ENCODE measurements around the gene PAMR1.

PAMR1 gene

GRCh38 chr11:35458846-35459245 is 66.6 kb downstream of the PAMR1 start:
- Histone ChIP-seq H3K9ac (ENCODE audit: insufficient read length, low read depth) (no peak overlapping the region), H3K36me3 (ENCODE audit: insufficient read depth, insufficient read length, low read length) (no peaks in the 10 kb centered on the region), H3K27me3 (ENCODE audit: insufficient read depth, insufficient read length) (no peaks in the 10 kb centered on the region), H3K4me3 (ENCODE audit: insufficient read length, low read depth) (no peak overlapping the region), H3K4me1 (ENCODE audit: insufficient read depth, insufficient read length) (no peaks in the 10 kb centered on the region), H3K9me3 (ENCODE audit: insufficient read depth, low read length) (no peaks in the 10 kb centered on the region)
- no peak for DNase-seq (ENCODE audit: low read depth, low spot score)
- TF ChIP-seq ZNF274 (IDR thresholded peaks at IDR 0.05; ENCODE audit: low read depth, low read length) (no peak), SUZ12 (IDR thresholded peaks at IDR 0.05; ENCODE audit: extremely low read depth, insufficient read depth, insufficient read length) (no peak), YY1 (IDR thresholded peaks at IDR 0.05; ENCODE audit: insufficient read depth, insufficient read length) (no peak)

- DNase-seq (ENCODE audit: low read depth, low spot score), result no peak
- Histone ChIP-seq H3K9me3 (ENCODE audit: insufficient read depth, low read length) (peaks cover 3% of the 10 kb centered on the region; the same call in 1 of the 2 replicates), H3K9ac (ENCODE audit: insufficient read length, low read depth) (no peak overlapping the region), H3K36me3 (ENCODE audit: insufficient read depth, insufficient read length, low read length) (no peaks in the 10 kb centered on the region), H3K4me3 (ENCODE audit: insufficient read length, low read depth) (no peak overlapping the region), H3K27me3 (ENCODE audit: insufficient read depth, insufficient read length) (no peaks in the 10 kb centered on the region), H3K4me1 (ENCODE audit: insufficient read depth, insufficient read length) (no peaks in the 10 kb centered on the region)
- TF ChIP-seq SUZ12 (IDR thresholded peaks at IDR 0.05; ENCODE audit: extremely low read depth, insufficient read depth, insufficient read length) (no peak), YY1 (IDR thresholded peaks at IDR 0.05; ENCODE audit: insufficient read depth, insufficient read length) (no peak), ZNF274 (IDR thresholded peaks at IDR 0.05; ENCODE audit: low read depth, low read length) (no peak)
Measured at GRCh38 chr11:35454362-35454761, 71.1 kb downstream of the PAMR1 start.

GRCh38 chr11:35436581-35437250 is 88.7 kb downstream of the PAMR1 start:
- H3K4me3 ChIP-seq (ENCODE audit: insufficient read length, low read depth), result no peak overlapping the region
- no peak overlapping the region for H3K9ac ChIP-seq (ENCODE audit: insufficient read length, low read depth)
- H3K4me1 ChIP-seq (ENCODE audit: insufficient read depth, insufficient read length), result no peaks in the 10 kb centered on the region
- DNase-seq (ENCODE audit: low read depth, low spot score), result no peak
- peaks cover 6% of the 10 kb centered on the region for H3K36me3 ChIP-seq (ENCODE audit: insufficient read depth, insufficient read length, low read length)
- H3K9me3 ChIP-seq (ENCODE audit: insufficient read depth, low read length), result no peaks in the 10 kb centered on the region
- TF ChIP-seq YY1 (IDR thresholded peaks at IDR 0.05; ENCODE audit: insufficient read depth, insufficient read length) (no peak), ZNF274 (IDR thresholded peaks at IDR 0.05; ENCODE audit: low read depth, low read length) (no peak), SUZ12 (IDR thresholded peaks at IDR 0.05; ENCODE audit: extremely low read depth, insufficient read depth, insufficient read length) (no peak)
- H3K27me3 ChIP-seq (ENCODE audit: insufficient read depth, insufficient read length), result no peaks in the 10 kb centered on the region

GRCh38 chr11:35433588-35433987 is 91.8 kb downstream of the PAMR1 start:
- Histone ChIP-seq H3K4me3 (ENCODE audit: insufficient read length, low read depth) (no peak overlapping the region), H3K4me1 (ENCODE audit: insufficient read depth, insufficient read length) (no peaks in the 10 kb centered on the region), H3K9ac (ENCODE audit: insufficient read length, low read depth) (no peak overlapping the region), H3K36me3 (ENCODE audit: insufficient read depth, insufficient read length, low read length) (peaks cover 6% of the 10 kb centered on the region), H3K9me3 (ENCODE audit: insufficient read depth, low read length) (no peaks in the 10 kb centered on the region), H3K27me3 (ENCODE audit: insufficient read depth, insufficient read length) (no peaks in the 10 kb centered on the region)
- DNase-seq (ENCODE audit: low read depth, low spot score), result no peak
- TF ChIP-seq ZNF274 (IDR thresholded peaks at IDR 0.05; ENCODE audit: low read depth, low read length) (no peak), YY1 (IDR thresholded peaks at IDR 0.05; ENCODE audit: insufficient read depth, insufficient read length) (no peak), SUZ12 (IDR thresholded peaks at IDR 0.05; ENCODE audit: extremely low read depth, insufficient read depth, insufficient read length) (no peak)

- Histone ChIP-seq H3K27me3 (ENCODE audit: insufficient read depth, insufficient read length) (no peaks in the 10 kb centered on the region), H3K9me3 (ENCODE audit: insufficient read depth, low read length) (no peaks in the 10 kb centered on the region), H3K4me1 (ENCODE audit: insufficient read depth, insufficient read length) (no peaks in the 10 kb centered on the region), H3K9ac (ENCODE audit: insufficient read length, low read depth) (no peak overlapping the region), H3K36me3 (ENCODE audit: insufficient read depth, insufficient read length, low read length) (peaks cover 6% of the 10 kb centered on the region), H3K4me3 (ENCODE audit: insufficient read length, low read depth) (no peak overlapping the region)
- DNase-seq (ENCODE audit: low read depth, low spot score), result no peak
- TF ChIP-seq SUZ12 (IDR thresholded peaks at IDR 0.05; ENCODE audit: extremely low read depth, insufficient read depth, insufficient read length), result no peak
- no peak for TF ChIP-seq ZNF274 (IDR thresholded peaks at IDR 0.05; ENCODE audit: low read depth, low read length)
- no peak for TF ChIP-seq YY1 (IDR thresholded peaks at IDR 0.05; ENCODE audit: insufficient read depth, insufficient read length)
Measured at GRCh38 chr11:35432464-35432863, 93.0 kb downstream of the PAMR1 start.

GRCh38 chr11:35427071-35427470 is 98.3 kb downstream of the PAMR1 start:
- H3K36me3 ChIP-seq (ENCODE audit: insufficient read depth, insufficient read length, low read length), result peaks cover under 1% of the 10 kb centered on the region
- no peak overlapping the region for H3K9ac ChIP-seq (ENCODE audit: insufficient read length, low read depth)
- no peak for DNase-seq (ENCODE audit: low read depth, low spot score)
- H3K4me3 ChIP-seq (ENCODE audit: insufficient read length, low read depth), result no peak overlapping the region
- H3K27me3 ChIP-seq (ENCODE audit: insufficient read depth, insufficient read length), result peaks cover 4% of the 10 kb centered on the region
- no peak for TF ChIP-seq SUZ12 (IDR thresholded peaks at IDR 0.05; ENCODE audit: extremely low read depth, insufficient read depth, insufficient read length)
- no peak for TF ChIP-seq YY1 (IDR thresholded peaks at IDR 0.05; ENCODE audit: insufficient read depth, insufficient read length)
- TF ChIP-seq ZNF274 (IDR thresholded peaks at IDR 0.05; ENCODE audit: low read depth, low read length), result no peak
- no peaks in the 10 kb centered on the region for H3K4me1 ChIP-seq (ENCODE audit: insufficient read depth, insufficient read length)
- no peaks in the 10 kb centered on the region for H3K9me3 ChIP-seq (ENCODE audit: insufficient read depth, low read length)

- TF ChIP-seq ZNF274 (IDR thresholded peaks at IDR 0.05; ENCODE audit: low read depth, low read length), result no peak
- TF ChIP-seq SUZ12 (IDR thresholded peaks at IDR 0.05; ENCODE audit: extremely low read depth, insufficient read depth, insufficient read length), result no peak
- TF ChIP-seq YY1 (IDR thresholded peaks at IDR 0.05; ENCODE audit: insufficient read depth, insufficient read length), result no peak
- H3K27me3 ChIP-seq (ENCODE audit: insufficient read depth, insufficient read length), result peaks cover 11% of the 10 kb centered on the region
Measured at GRCh38 chr11:35426351-35426750, 99.1 kb downstream of the PAMR1 start.

More at GRCh38 chr11:35426351-35426750, 99.1 kb downstream of the PAMR1 start:
- Histone ChIP-seq H3K36me3 (ENCODE audit: insufficient read depth, insufficient read length, low read length) (no peaks in the 10 kb centered on the region), H3K9ac (ENCODE audit: insufficient read length, low read depth) (no peak overlapping the region), H3K9me3 (ENCODE audit: insufficient read depth, low read length) (no peaks in the 10 kb centered on the region), H3K4me1 (ENCODE audit: insufficient read depth, insufficient read length) (no peaks in the 10 kb centered on the region), H3K4me3 (ENCODE audit: insufficient read length, low read depth) (no peak overlapping the region)
- no peak for DNase-seq (ENCODE audit: low read depth, low spot score)

Measured in NT2/D1 (cell line).